GM19023 (cell line): ENCODE data around the gene BBS9.

Experiments used
- ATAC-seq: cut with Tn5 transposase; IDR thresholded peaks from one replicate; pipeline ENCODE4 v1.9.1; 2021; ENCODE audit warnings: mild to moderate bottlenecking, moderate library complexity; ENCODE audit not compliant: unreplicated experiment

Gene BBS9

DNA sequence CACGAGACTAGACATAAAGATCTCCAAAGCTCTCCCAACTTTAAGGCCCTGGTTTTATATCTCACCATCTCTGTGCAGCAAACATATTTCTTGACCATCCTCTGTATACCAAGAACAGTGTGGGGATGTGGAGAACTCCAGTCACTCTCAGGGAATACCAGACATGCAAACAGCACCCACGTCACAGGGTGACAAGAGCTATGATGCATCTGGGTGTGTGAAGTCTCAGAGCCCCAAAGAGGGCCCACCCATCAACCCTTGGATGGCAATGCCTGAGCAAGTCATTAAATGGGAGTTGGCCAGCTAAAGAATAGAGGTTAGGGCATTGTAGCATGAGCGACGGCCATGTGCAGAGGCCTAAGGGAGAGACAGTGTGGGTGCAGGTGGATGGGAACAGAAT lies 402.5 kb downstream of the BBS9 start:
- ATAC-seq, result no peak

DNA sequence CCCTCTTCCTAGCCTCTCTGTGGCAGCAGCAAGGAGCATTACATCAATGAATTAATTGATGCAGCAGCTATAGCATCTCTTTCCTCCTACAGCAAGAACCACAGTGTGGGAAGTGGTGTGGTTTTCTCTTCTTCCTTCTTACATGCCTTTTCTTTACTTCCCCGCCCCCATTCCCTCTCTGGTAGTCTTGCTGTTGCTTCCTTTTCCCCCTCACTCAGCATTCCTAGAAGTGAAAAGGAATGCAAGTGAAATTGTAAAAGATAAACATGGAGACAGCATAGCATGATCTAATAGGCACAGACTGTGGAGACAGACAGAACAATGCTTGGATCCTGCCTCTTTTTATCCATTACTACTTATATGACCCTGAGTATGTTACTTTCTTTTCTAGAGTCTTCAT lies 405.5 kb downstream of the BBS9 start:
- no peak for ATAC-seq

DNA sequence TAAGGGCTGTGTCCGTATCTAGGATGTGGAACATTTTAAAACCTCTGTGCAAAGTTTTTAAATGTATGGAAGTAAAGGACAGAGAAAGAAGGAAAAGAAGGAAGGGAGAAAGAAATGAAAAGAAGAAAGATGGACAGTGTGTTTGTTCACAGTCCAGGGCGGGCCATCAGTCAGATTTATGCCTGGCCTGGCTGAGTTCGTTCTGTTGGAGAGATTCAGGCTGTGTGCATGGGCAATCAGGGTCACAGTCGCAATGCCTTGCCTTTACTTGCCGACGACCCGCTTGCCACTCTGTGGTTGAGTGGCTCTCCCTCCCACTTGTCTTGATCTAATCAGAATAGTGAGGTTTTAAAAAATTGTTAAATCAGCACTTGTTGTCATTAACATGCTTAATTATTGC lies 406.6 kb downstream of the BBS9 start:
- ATAC-seq, result no peak

DNA sequence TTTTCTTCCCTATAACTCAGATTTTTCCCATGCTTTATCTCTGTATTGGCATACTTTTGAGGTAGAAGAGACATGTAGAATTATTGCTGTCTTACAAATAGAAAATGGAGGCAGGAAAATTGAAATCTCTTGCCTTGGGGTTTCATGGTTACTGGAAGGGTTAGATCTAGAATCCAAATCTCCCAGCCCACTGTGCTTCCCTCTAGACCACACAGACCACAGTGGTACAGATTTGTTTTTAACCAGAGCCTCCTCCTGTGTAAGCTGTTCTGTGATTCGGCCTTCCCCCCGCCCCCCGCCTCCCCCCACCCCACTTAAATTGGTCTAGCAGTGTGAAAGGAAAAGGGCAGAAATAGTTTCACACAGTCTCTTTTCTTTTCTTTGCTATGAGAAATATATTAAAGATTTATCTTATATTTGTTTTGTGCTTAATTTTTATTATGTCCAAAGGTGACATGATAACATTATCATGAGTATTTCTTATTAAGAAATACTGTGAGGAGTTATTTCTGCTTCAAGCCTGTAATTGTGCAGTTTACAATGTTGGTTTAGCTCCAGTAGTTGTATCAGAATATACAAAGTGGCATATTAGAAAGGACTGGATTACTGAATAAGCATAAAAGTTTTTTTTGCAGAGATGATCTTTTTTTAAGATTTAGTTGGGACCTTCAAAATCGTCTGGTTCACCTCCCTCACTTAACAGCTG lies 407.2 kb downstream of the BBS9 start:
- ATAC-seq, result no peak

DNA sequence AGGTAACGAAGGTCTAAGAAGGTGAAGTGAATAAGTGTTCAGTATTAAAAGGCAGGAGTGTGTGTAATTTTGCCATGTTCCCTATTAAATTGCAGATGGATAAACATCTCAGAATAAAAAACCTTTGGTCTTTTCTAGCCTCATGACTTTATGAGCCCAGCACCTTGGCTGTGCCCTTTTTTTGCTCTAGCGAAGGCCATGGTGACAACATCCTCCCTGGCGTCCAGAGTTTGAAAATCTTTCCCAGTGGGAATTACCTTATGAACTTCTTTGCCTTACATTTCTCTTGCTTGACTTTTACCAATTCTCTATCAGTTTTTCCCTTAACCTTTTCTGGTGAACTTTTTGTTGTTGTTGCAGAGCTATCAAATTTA lies 407.7 kb downstream of the BBS9 start:
- ATAC-seq, result no peak

DNA sequence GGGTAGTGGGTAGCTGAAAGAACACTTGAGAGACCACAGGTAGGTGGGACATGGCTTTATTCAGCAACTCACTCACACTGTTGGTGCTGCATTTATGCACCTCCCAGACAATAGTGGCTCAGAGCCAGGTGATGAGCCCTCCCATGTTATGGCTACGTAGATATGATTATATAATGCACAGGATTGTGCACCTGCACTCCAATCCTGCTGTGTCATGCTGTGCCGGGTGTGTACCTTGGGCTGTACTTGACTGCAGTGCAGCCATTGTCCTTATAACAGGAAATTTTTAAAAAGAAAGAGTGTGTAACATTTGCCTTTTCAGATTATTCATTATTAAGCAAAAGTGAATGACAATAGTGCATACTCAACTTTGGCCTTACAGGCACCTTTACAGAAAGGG lies 409.8 kb downstream of the BBS9 start:
- no peak for ATAC-seq

DNA sequence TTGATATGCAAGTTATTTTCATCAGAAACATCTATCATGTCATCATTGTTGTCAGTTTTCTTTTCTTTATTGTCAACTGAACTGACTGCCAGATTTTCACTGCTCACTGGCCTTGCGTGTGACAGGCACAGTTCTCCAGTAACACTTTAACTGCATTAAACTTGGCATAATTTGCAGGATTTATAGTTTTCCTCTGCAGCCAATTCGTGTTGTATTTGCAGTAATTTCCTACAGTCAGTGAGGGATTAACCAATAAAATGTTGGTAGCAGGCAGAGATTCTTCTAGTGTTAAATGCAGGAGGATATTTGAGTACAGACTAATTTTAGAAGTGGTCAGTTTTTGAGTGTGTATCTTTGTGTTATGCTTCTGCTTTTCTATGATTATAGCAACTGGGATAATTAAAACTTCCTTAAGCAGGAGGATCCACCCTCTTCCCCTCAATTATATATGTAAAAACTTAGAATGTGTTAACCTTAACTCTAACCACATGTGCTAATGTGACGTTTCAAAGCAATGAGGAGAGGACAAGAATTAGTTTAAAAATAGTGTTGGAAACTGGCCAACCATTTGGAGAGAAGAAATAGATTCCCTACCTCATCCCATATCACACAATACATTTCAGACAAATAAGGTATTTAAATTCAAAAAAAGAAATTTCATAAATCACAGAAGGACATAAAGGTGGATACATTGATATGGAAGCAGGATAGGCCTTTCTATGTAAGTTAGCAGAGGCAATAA lies 410.5 kb downstream of the BBS9 start:
- ATAC-seq, result no peak

DNA sequence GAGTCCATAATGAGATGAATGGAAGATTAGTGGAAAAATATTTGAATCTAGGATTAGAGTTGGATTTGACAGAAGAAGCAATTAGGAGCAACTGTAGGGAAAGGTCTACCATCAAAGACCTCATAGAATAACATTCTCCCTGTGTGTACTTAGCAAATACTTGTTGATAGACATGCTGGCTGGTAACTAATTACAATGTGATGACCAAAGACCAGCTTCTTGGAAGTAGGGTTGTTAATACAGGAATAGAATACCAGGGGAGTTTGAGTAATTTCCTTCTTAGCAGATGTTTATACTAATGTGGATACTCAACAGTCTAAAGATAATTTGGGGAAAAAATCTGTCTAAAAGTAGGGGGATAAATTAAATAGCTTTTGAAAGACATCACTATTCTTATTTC lies 418.5 kb downstream of the BBS9 start:
- no peak for ATAC-seq

DNA sequence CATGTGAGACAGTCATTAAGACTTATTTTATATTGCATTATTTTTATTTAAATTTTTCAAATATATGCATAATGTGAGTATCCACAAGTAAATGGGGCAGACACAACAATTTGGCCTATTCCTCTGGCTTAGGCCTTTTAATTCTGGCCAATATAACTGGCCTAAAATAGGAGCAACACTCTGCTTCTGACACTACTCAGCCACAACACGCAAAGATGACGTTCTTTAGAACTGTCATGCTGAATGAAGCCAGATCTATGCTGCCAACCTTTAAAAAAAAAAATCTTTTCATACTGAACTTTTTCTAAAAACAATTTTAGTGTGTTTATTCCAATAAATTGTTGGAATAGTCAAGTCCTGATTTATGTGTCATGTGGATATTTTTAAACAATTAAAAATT lies 421.0 kb downstream of the BBS9 start:
- ATAC-seq, result no peak

DNA sequence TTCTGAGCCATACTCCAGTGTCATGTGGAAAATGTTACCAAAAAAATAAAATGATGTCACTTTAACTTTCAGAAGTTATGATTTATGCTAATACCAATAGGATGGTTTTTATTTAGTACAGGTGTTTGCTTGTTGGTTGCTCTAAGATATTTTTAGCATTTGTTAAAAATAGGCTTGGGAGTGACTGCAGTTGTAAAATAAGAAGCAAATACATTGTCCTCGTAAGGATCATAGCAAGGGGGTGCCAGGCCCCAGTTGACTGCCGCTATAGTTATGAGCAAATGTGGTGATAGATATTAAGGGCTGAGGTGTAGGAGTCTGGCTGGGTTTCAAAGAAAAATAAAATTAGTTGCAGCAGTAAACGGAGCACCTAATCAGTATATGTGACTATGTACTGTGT lies 421.6 kb downstream of the BBS9 start:
- no peak for ATAC-seq

DNA sequence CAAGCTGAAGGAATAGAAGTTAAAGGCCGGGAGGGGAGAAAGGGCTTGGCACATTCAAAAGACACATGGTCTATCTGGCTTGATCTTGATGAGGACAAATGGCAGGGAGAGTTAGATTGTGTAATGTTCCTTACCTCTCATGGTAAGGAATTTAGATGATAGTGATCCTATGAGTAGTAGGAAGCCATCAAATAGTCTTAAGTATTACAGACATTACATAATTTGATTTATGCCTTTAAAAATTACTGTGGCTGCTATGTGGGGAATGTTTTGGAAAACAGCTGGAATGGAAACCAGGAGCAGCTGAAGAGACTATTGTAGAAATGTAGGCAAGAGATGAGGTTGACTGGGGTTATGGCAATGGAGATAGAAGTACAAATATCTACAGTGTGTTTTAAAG lies 424.7 kb downstream of the BBS9 start:
- ATAC-seq, result no peak

DNA sequence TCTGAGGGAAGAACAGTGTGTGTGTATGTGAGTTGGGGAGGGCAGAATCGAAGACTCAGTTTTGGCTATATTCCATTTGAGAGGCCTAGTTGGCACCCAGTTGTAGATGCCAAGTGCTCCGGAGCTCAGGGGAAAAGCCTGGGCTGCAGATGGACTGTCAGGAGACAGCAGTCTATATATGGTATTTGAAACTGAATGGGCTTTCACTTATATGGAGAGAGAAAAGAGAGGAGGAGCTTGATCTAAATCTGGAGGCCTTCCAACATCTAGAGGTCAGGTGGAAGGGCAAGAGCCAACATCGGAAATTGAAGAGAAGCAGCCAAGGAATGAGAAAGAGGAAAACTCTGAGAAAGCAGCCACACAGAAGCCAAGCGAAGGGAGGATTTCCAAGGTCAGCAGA lies 425.2 kb downstream of the BBS9 start:
- ATAC-seq, result no peak

DNA sequence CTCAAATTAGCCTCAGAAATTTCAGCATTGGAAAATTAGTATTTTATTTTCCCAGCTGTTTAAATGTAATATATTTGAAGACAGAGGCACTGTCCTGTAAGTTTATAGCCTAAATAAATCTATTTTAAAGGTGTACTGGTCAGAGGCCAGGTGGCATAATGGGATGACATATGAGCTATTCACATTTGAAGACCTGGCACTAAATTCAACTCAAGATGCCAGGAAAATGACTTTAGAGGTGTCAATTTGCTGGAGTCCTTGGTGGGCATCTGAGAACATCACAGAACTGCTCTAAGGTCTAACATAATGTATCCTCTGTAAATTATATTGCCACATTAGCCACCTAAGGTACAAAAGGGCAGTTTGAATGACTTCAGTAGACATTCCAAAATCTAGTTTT lies 427.1 kb downstream of the BBS9 start:
- no peak for ATAC-seq

DNA sequence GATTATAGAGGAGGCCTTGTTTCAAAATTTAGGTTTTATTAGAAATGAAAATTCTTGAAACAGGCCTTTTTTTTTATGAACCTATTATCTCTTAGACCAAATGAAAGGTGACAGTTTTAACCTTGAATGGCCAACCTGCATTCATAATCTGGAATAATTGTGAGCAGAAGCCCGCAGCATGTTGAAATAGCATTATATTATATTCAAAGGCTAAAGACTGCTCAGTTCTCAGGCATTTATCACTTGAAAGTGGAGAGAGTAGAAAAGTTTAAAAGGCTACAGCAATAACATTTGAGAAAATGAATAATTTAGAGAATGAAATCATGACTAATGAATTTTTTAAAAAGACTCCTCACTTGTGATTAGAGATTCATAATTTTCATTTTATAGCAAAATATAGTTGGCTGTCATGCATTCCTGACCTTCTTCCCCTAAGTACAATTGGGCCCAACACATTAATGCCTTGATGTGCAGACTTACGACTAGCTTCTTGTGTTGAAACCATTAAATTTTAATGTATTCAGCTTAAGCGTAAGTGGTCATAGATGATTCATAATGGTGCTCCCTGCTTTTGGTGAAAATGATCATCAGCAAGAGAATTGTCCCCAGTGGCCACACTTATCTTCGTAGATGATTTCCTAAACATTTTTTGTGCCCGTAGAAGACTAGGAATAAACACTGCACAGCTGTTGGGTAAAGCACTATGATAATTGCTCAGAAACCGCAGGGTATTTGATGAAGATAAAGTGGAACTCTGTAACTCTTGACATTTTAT lies 429.4 kb downstream of the BBS9 start:
- ATAC-seq, result no peak

DNA sequence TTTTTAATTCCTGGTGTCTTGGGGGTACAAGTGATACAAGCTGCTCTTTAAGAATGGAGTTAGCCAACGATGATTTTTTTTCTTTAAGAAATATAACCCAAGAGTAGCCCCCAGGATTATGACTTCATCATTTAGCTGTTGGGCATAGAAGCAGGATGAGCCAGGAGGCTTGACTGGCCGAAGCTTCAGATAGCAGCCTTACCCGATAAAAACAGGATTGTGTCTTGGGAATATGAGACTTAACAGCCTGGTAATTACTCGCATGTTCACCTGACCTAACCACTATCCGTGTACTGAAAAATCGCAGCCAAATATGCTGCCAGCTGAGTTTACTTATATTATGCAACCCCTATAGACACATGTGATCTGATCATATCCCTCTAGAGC lies 430.0 kb downstream of the BBS9 start:
- no peak for ATAC-seq

DNA sequence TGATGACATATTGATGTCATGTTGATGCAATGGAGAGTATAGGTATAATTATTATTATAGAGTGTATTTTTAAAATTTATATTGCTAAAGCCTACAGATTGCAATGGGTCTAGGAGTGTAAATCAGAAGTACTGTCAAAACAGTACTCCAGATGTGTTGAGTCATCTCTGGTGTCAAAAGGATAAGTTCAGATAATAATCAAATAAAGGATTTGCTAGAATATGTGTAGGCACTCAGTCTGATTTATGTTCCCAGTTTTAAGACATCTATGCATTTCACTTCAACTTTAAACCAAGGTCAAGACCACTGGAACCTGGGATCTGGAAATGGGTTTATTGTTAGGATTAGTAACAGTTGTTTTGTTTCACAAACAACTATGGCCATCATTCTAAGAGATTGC lies 433.6 kb downstream of the BBS9 start:
- ATAC-seq, result no peak

DNA sequence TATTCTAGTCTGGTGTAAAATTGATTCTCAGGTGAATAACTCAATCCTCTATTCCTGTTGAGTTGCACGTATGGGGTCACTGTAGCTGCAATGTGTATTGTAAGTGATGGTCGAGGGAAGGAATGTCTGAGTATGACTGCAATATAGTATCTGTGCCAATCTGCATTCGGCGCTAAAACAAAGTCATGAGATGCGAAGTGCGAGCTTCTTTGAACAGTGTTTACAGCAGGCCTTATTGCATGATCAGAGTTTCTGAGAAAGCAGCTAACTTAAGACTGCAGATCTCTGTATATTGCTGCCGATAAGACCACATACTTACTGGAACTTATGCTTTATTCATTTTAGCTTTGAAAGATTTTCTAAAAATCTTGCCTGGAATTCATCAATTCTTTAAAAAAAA lies 434.3 kb downstream of the BBS9 start:
- ATAC-seq, result no peak

DNA sequence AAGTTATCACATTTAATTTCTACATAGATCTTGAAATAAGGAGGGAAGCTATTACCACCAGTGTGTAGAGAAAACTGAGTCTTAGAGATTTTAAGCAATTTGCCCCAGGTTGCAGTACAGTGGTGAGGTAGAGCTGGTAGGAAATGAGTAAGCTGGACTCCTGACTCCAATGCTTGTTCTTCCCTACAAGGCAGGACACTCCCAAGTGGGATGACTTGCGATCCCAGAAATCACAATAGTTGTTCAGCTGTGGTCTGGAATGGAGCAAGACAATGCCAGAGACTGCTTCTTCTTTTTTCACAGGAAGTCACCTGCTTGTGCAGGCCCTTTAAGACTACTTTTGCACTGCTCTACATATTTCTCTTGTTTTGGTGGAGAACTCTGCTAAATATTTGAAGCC lies 448.8 kb downstream of the BBS9 start:
- no peak for ATAC-seq

DNA sequence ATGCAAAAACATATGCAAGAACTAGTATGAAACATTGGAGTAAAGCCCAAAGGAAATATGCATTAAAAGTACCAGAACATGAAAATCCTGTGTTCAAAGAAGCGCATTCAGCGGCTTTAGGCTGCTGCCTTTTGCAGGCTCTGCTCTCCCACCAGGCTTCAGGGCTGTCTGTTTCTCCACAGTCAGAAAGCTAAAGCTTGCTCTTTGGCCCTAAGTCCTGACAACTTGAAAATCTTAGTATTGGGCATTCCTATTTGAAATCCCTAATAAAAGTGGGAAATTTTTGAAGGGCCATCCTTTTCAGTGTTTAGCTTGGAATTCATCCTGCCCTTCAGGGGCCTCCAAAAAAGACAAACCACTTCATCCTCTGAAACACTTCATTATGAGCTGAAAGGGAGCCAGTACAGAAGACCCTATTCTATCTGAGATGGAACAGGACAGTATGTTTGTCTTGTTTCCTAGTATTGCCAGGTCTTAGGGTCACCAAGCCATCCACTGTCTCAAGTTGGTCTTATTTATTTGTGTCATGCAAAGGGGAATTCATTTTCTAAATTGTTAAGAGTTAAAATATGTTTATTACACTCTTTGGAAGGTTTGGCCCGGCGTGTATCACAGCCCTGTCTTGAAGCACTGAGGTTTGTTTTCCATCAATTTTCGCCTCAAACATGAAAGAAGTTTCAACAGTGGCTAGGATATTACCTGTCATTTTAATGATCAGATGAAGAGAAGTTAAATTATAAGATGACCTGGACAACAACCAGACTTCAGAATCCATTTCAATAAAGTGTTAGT lies 449.7 kb downstream of the BBS9 start:
- ATAC-seq, result no peak

DNA sequence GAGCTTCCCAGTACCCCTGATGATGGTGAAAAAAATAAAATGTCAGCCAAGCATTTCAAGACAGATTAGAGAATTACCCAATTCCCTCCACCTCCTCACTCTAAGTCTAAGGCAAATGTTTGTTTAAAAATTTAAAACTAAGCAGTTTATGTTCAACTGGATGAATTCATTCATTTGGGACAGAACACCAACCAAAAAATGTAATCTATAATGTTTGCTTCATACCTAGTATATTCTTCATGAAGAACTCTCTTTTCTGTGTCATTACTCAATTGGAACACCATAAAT lies 450.3 kb downstream of the BBS9 start:
- no peak for ATAC-seq

DNA sequence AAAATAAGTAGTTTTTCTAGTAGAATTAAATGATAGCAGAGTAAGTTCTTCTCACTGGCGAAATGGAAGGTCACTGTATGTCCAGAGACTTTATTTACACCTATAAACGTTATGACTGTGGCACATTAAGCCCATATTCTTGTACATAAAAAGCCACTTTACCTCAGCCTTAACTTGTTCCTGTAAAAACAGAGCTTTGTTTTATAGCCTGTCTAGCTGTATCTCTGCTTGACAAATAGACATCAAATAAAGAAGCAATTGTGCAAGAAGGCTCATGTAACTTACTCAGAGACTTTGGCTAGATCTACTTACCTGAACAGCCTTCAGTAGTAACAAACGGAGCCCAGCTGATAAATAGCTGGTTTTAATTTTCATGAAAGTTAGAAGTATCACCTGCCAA lies 451.9 kb downstream of the BBS9 start:
- ATAC-seq, result no peak

DNA sequence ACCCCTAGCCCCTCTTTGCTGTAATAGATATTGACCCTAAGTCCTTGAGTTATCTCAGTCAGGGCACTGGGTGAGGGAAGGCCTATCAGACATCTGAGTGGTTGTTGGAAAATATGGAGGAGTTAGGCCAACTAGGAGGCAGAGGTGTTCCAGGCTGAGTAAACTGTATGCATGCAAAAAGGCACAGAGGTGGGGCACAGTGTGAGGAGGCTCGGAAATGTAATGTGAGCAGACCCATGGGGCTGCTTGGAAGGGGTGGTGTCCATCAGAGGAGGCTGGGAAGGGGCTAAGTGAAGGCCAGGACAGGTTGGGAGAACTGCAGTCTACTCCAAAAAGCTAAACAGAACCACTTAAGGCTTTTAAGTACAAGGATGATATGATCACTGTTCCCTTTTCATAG lies 452.7 kb downstream of the BBS9 start:
- no peak for ATAC-seq
